HL-60 (cell line): ENCODE data around the gene UIMC1.

Experiments
- POLR2AphosphoS5 ChIP-seq: IDR thresholded peaks from 2 replicates; pipeline ENCODE4 v1.6.1; 2012; ENCODE audit warnings: low read depth
- TF ChIP-seq, protein P1 (sequence below): IDR thresholded peaks from one replicate; pipeline ENCODE4 v1.5.1; 2011; ENCODE audit warnings: low read length, control low read depth, inconsistent platforms; ENCODE audit not compliant: insufficient read depth
- TF ChIP-seq, protein P2 (sequence below): IDR thresholded peaks from 2 replicates; pipeline ENCODE4 v1.6.1; 2012; ENCODE audit warnings: low read depth; ENCODE audit not compliant: insufficient replicate concordance

DNA sequence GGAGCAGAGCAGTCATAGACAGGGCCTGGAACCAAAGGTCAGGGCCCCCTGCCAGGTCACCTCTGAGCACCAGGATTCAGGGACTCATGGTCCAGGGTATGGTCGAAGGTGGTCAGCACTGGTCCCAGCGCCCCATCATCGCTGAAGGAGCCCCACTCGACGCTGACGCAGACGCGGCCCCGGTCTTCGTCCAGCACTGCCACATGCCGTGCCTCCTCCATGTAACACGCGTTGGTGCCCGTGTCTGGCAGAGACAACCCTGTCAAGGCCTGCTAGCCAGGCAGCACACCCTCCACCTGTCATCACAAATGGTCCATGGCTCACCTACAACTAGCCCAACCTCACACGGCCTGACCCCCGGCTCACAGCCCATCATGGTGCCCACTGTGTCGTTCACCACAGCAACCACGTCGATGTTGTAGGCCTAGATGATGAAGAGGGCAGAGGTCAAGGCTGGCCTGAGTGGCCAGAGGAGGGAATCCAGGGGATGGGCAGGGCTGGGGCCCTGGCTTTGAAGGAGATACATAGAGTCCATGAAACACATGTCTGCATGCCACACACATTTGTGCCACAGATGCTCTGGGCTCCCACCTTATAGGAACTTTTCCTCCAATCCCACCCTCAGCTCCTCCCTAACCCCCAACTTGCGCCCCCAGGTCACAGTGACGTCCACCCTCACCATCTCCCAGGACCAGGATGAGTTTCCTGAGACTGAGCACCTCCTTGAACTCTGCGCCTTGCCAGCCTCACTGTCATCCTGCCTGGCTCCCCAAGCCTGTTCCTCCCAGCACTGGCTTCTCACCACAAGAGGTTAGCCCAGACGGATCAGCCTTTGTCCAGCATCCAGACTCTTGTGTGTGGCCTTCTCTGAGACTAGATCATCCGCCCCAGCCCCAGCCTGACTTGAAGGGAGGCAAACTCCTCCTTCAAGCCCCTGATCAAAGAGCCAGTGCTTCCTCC lies 117.0 kb downstream of the UIMC1 start:
- TF ChIP-seq, protein P1, sequence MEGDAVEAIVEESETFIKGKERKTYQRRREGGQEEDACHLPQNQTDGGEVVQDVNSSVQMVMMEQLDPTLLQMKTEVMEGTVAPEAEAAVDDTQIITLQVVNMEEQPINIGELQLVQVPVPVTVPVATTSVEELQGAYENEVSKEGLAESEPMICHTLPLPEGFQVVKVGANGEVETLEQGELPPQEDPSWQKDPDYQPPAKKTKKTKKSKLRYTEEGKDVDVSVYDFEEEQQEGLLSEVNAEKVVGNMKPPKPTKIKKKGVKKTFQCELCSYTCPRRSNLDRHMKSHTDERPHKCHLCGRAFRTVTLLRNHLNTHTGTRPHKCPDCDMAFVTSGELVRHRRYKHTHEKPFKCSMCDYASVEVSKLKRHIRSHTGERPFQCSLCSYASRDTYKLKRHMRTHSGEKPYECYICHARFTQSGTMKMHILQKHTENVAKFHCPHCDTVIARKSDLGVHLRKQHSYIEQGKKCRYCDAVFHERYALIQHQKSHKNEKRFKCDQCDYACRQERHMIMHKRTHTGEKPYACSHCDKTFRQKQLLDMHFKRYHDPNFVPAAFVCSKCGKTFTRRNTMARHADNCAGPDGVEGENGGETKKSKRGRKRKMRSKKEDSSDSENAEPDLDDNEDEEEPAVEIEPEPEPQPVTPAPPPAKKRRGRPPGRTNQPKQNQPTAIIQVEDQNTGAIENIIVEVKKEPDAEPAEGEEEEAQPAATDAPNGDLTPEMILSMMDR: no peak
- TF ChIP-seq, protein P2, sequence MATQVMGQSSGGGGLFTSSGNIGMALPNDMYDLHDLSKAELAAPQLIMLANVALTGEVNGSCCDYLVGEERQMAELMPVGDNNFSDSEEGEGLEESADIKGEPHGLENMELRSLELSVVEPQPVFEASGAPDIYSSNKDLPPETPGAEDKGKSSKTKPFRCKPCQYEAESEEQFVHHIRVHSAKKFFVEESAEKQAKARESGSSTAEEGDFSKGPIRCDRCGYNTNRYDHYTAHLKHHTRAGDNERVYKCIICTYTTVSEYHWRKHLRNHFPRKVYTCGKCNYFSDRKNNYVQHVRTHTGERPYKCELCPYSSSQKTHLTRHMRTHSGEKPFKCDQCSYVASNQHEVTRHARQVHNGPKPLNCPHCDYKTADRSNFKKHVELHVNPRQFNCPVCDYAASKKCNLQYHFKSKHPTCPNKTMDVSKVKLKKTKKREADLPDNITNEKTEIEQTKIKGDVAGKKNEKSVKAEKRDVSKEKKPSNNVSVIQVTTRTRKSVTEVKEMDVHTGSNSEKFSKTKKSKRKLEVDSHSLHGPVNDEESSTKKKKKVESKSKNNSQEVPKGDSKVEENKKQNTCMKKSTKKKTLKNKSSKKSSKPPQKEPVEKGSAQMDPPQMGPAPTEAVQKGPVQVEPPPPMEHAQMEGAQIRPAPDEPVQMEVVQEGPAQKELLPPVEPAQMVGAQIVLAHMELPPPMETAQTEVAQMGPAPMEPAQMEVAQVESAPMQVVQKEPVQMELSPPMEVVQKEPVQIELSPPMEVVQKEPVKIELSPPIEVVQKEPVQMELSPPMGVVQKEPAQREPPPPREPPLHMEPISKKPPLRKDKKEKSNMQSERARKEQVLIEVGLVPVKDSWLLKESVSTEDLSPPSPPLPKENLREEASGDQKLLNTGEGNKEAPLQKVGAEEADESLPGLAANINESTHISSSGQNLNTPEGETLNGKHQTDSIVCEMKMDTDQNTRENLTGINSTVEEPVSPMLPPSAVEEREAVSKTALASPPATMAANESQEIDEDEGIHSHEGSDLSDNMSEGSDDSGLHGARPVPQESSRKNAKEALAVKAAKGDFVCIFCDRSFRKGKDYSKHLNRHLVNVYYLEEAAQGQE: no peak
- TF ChIP-seq POLR2AphosphoS5: no peak
